ENCODE results near the gene RAPGEF2. TPM values are rescaled to one million over a fixed set of nuclear protein-coding genes. Genes with fewer than 3 reads are reported as not detected.

RAPGEF2 gene
- total and polyA plus RNA-seq, 9 of the 15 experiments (the other 6 are each of a cell fraction or from before 2014, with no cell fraction given), result 3.1 to 32.6 (median 23.1) TPM

GRCh38 chr4:159342374-159342773 lies 239.5 kb downstream of the RAPGEF2 start:
- FAIRE-seq (no peak), ATAC-seq (no peak), DNase-seq (ENCODE audit: extremely low read depth in 1 of 4, low spot score in 3 of 4) (no peak)
- Histone ChIP-seq H3K4me1 (replicated peaks in 1 of 2; ENCODE audit: control insufficient read depth in 2 of 2, insufficient read depth in 2 of 2, low read length in 2 of 2) (no peaks in the 10 kb centered on the region), H3K4me2 (ENCODE audit: insufficient read depth, low read length) (no peak overlapping the region), H3K27me3 (ENCODE audit: control insufficient read depth in 2 of 2, insufficient read depth in 2 of 2, low read length in 2 of 2) (no peaks in the 10 kb centered on the region), H3K36me3 (ENCODE audit: control insufficient read depth, insufficient read depth, low read length) (peaks cover 67% of the 10 kb centered on the region), H3K9me3 (replicated peaks; ENCODE audit: control insufficient read depth, insufficient read depth, low read depth, low read length) (no peaks in the 10 kb centered on the region), H3K4me3 (no peak overlapping the region), H3K27ac (ENCODE audit: extremely low read depth, low read depth, low read length) (no peak overlapping the region), H3K79me2 (ENCODE audit: control insufficient read depth, insufficient read depth, low read length) (no peaks in the 10 kb centered on the region), H3K9me1 (ENCODE audit: control insufficient read depth, insufficient read depth, low read length) (no peaks in the 10 kb centered on the region), H3K9ac (ENCODE audit: insufficient read depth in 1 of 2, low read depth in 2 of 2, low read length in 2 of 2) (no peak overlapping the region), H2AFZ (ENCODE audit: low read depth, low read length) (no peak overlapping the region), H4K20me1 (replicated peaks; ENCODE audit: control insufficient read depth, insufficient read depth, low read length) (no peaks in the 10 kb centered on the region)
- TF ChIP-seq TEAD1 (CRISPR knock-in tag; IDR thresholded peaks at IDR 0.05) (no peak), NR2C1 (IDR thresholded peaks at IDR 0.05) (no peak), NR2C1 (tag; IDR thresholded peaks at IDR 0.05) (no peak), ZNF695 (CRISPR knock-in tag; IDR thresholded peaks at IDR 0.05) (no peak), TCFL5 (CRISPR knock-in tag; conservative IDR thresholded peaks at IDR 0.05) (no peak), ZFP30 (CRISPR knock-in tag; IDR thresholded peaks at IDR 0.05; ENCODE audit: borderline replicate concordance) (no peak), CTCF (IDR thresholded peaks at IDR 0.05 in 2 of 3, conservative IDR thresholded peaks at IDR 0.05 in 1 of 3; ENCODE audit: insufficient read depth in 2 of 3, low read depth in 1 of 3, low read length in 3 of 3) (no peak), ZNF282 (CRISPR knock-in tag; IDR thresholded peaks at IDR 0.05) (no peak), MBD2 (IDR thresholded peaks at IDR 0.05; ENCODE audit: borderline replicate concordance, low read depth) (no peak), STAT6 (CRISPR knock-in tag; IDR thresholded peaks at IDR 0.05) (no peak), ZKSCAN3 (CRISPR knock-in tag; IDR thresholded peaks at IDR 0.05) (no peak), HDAC2 (IDR thresholded peaks at IDR 0.05) (no peak)
- CTCF ChIA-PET (ENCODE audit: low intra/inter-chr PET ratio), result no interaction called here
- POLR2A ChIA-PET, result interaction anchor here (0.8 to 1.0 kb wide), 2 partner anchors 11 to 14 kb away, joined by 3 read pairs; no protein-coding TSS in a partner anchor
- in situ Hi-C loops (cut with MboI) (no loop called here), intact Hi-C loops (cut with micrococcal nuclease) (no loop called here)
- no TSS peak for BruUV-seq (replicated peaks)
- 93% methylated on average over 3 of the region's 3 CpGs for WGBS (ENCODE audit: insufficient coverage, low coverage, missing lambda C conversion rate)
